HepG2 (cell line): ENCODE results near the gene POLR3K. TPM values are rescaled to one million over a fixed set of nuclear protein-coding genes. Genes with fewer than 3 reads are reported as not detected.

Experiments used
- ATAC-seq: fragments of 200-7000 bp; cut with Tn5 transposase; 3 replicates; pipeline ENCODE4 v1.9.1; 2020; ENCODE audit warnings: mild to moderate bottlenecking, moderate library complexity
- BruUV-seq: library from RNA; stranded (reverse); fragments of 400-500 nt; replicated peaks from 2 replicates; lab custom pipeline; 2021; lab: Mats Ljungman, UMichigan
- CTCF ChIA-PET: fragments of 300-600 bp; formaldehyde crosslinking; extraction: SDS; loops from one replicate; lab custom pipeline; 2021; ENCODE audit warnings: low total read pairs, inconsistent platforms, low intra/inter-chr PET ratio; lab: Yijun Ruan, JAX
- POLR2A ChIA-PET: fragments of 350-600 bp; sonication (Branson Sonifier 250); formaldehyde crosslinking; loops from one replicate; lab custom pipeline; 2020; ENCODE audit warnings: antibody characterized with exemption, inconsistent platforms; lab: Yijun Ruan, JAX
- DNase-seq: peaks from one replicate; pipeline ENCODE4 v3.0.0-alpha.2; 2015; ENCODE audit warnings: low spot score
- FAIRE-seq: peaks from 3 replicates; lab custom pipeline; 2011; peaks lifted over from hg19 to GRCh38; lab: Jason Lieb, UNC
- H2AFZ ChIP-seq: one replicate; pipeline ENCODE4 v1.6.1; 2011; ENCODE audit warnings: low read length, inconsistent platforms
- H3K27ac ChIP-seq: fragments of 300-600 bp; 3 replicates; pipeline ENCODE4 v1.8.0; 2011; ENCODE audit warnings: mixed run types, mild to moderate bottlenecking, mixed read lengths, low read length, inconsistent platforms; ENCODE audit not compliant: insufficient read depth; ENCODE audit errors: extremely low read length
- H3K27me3 ChIP-seq, 2 experiments: fragments of 200-600 bp in 1 of 2; 2 replicates in 1 of 2; 3 replicates in 1 of 2; pipeline versions ENCODE4 v1.6.0 to v1.8.0; 2011; ENCODE audit warnings: low read length in 2 of 2, mild to moderate bottlenecking in 2 of 2, moderate library complexity in 2 of 2, inconsistent platforms in 1 of 2; ENCODE audit not compliant: insufficient read depth in 2 of 2, control insufficient read depth in 1 of 2
- H3K36me3 ChIP-seq, 2 experiments: fragments of 200-600 bp in 1 of 2; replicated peaks in 1 of 2; 2 replicates in 1 of 2; 3 replicates in 1 of 2; pipeline versions ENCODE4 v1.5.1 to v1.8.0; 2011; ENCODE audit warnings: low read length in 2 of 2, inconsistent platforms in 1 of 2; ENCODE audit not compliant: insufficient read depth in 2 of 2, control insufficient read depth in 1 of 2
- H3K4me1 ChIP-seq: 2 replicates; pipeline ENCODE4 v1.5.1; 2012; ENCODE audit warnings: low read length, inconsistent platforms; ENCODE audit not compliant: insufficient read depth
- H3K4me2 ChIP-seq: 2 replicates; pipeline ENCODE4 v1.6.0; 2011; ENCODE audit warnings: low read depth, low read length, inconsistent platforms
- H3K4me3 ChIP-seq, 3 experiments: fragments of 200-600 bp in 1 of 3; sonication (generic), shearing (Covaris generic) in 1 of 3; replicated peaks in 1 of 3; 2 replicates each; pipeline ENCODE4 v1.5.1; 2011 to 2016; ENCODE audit warnings: low read length in 3 of 3, inconsistent platforms in 2 of 3, low read depth in 2 of 3, mild to moderate bottlenecking in 2 of 3, control low read depth in 1 of 3, mixed read lengths in 1 of 3; ENCODE audit not compliant: insufficient read depth in 1 of 3
- H3K79me2 ChIP-seq: one replicate; pipeline ENCODE4 v1.6.1; 2011; ENCODE audit warnings: low read length, inconsistent platforms; ENCODE audit not compliant: insufficient read depth
- H3K9ac ChIP-seq: 2 replicates; pipeline ENCODE4 v1.6.0; 2011; ENCODE audit warnings: mild to moderate bottlenecking, low read depth, low read length, inconsistent platforms; ENCODE audit not compliant: insufficient read depth
- H3K9me3 ChIP-seq: 2 replicates; pipeline ENCODE4 v1.5.1; 2012; ENCODE audit warnings: mild to moderate bottlenecking, low read length
- H4K20me1 ChIP-seq: 2 replicates; pipeline ENCODE4 v1.6.0; 2011; ENCODE audit warnings: inconsistent platforms, mild to moderate bottlenecking, low read length, moderate library complexity; ENCODE audit not compliant: insufficient read depth
- AGO2 ChIP-seq: fragments of 200-400 bp; formaldehyde crosslinking; optimal IDR thresholded peaks from 2 replicates; pipeline ENCODE3; 2017; ENCODE audit warnings: mild to moderate bottlenecking, low read depth, low read length, moderate library complexity
- HDAC2 ChIP-seq: sonication (generic); formaldehyde crosslinking; IDR thresholded peaks from 2 replicates; pipeline ENCODE4 v1.4.0; 2020; ENCODE audit warnings: missing genetic modification reagents
- IRF2 ChIP-seq: IDR thresholded peaks from 2 replicates; pipeline ENCODE4 v1.6.1; 2018; ENCODE audit warnings: missing genetic modification reagents, missing compliant biosample characterization
- RBFOX2 ChIP-seq: fragments of 200-400 bp; formaldehyde crosslinking; IDR thresholded peaks from 2 replicates; pipeline ENCODE4 v1.6.1; 2017; ENCODE audit warnings: low read depth, mild to moderate bottlenecking, low read length
- ZNF232 ChIP-seq: sonication (generic); formaldehyde crosslinking; IDR thresholded peaks from 2 replicates; pipeline ENCODE4 v1.4.0; 2020; ENCODE audit warnings: missing genetic modification reagents, borderline replicate concordance
- ZNF234 ChIP-seq: sonication (generic); formaldehyde crosslinking; conservative IDR thresholded peaks from 2 replicates; pipeline ENCODE4 v1.5.1; 2020; ENCODE audit warnings: mild to moderate bottlenecking, missing genetic modification reagents
- ZNF589 ChIP-seq: sonication (generic); formaldehyde crosslinking; conservative IDR thresholded peaks from 2 replicates; pipeline ENCODE4 v1.8.0; 2022; ENCODE audit warnings: mild to moderate bottlenecking, moderate library complexity, missing genetic modification reagents
- ZNF788 ChIP-seq: sonication (generic); formaldehyde crosslinking; IDR thresholded peaks from 2 replicates; pipeline ENCODE4 v1.5.0; 2020; ENCODE audit warnings: mild to moderate bottlenecking, missing genetic modification reagents, borderline replicate concordance
- WGBS: methylation state at CpG from one replicate; pipeline ENCODE4 v1.1.6; 2017; ENCODE audit warnings: low lambda C conversion rate; 5-methylcytosine and 5-hydroxymethylcytosine counted together
- in situ Hi-C: cut with HindIII; loops from 2 replicates; pipeline ENCODE4 v1.10.0; 2017; ENCODE audit warnings: low pct_unique_long_range_greater_than_20kb; ENCODE audit not compliant: extremely low pct_ligation_motif_present
- intact Hi-C: fragments of 100-400 bp; cut with micrococcal nuclease; formaldehyde crosslinking; loops from one replicate; pipeline ENCODE4 v1.10.0; 2022; ENCODE audit not compliant: unreplicated experiment
- polyA plus RNA-seq, 8 experiments: library from polyadenylated mRNA; depleted of rRNA in 3 of 8; stranded (reverse) in 7 of 8; unstranded in 1 of 8; fragments of >200 nt; fragmentation: Illumina TruSeq in 4 of 8; extraction: Trizol in 4 of 8; gene quantifications; 2 replicates each; pipeline versions ENCODE4 v1.2.1 to v1.2.3, GENCODE V29; 2011 to 2016; ENCODE audit warnings: low read depth in 4 of 8, missing spikeins in 1 of 8, mixed read lengths in 1 of 8; ENCODE audit not compliant: insufficient read depth in 1 of 8
- total RNA-seq, 5 experiments: library from RNA; depleted of rRNA; stranded (reverse); fragments of >200 nt; fragmentation: Illumina TruSeq; extraction: Trizol; gene quantifications; 2 replicates each; pipeline ENCODE4 v1.2.3, GENCODE V29; 2016; ENCODE audit warnings: low read depth in 1 of 5
- TF ChIP-seq, protein P1 (sequence below): IDR thresholded peaks from 2 replicates; pipeline ENCODE4 v1.6.1; 2016; ENCODE audit warnings: low read depth, missing genetic modification reagents, missing compliant biosample characterization
- TF ChIP-seq, protein P2 (sequence below): sonication (generic); formaldehyde crosslinking; IDR thresholded peaks from 2 replicates; pipeline ENCODE4 v1.8.1; 2023; ENCODE audit warnings: missing genetic modification reagents, mild to moderate bottlenecking, borderline replicate concordance
- TF ChIP-seq, protein P3 (sequence below): sonication (generic); formaldehyde crosslinking; IDR thresholded peaks from 2 replicates; pipeline ENCODE4 v1.9.0; 2022; ENCODE audit warnings: missing genetic modification reagents, mild to moderate bottlenecking, borderline replicate concordance

Gene POLR3K
- total and polyA plus RNA-seq, 2 of the 13 experiments (the other 11 are each of a cell fraction or from before 2014, with no cell fraction given): 14.8 to 18.8 TPM

DNA sequence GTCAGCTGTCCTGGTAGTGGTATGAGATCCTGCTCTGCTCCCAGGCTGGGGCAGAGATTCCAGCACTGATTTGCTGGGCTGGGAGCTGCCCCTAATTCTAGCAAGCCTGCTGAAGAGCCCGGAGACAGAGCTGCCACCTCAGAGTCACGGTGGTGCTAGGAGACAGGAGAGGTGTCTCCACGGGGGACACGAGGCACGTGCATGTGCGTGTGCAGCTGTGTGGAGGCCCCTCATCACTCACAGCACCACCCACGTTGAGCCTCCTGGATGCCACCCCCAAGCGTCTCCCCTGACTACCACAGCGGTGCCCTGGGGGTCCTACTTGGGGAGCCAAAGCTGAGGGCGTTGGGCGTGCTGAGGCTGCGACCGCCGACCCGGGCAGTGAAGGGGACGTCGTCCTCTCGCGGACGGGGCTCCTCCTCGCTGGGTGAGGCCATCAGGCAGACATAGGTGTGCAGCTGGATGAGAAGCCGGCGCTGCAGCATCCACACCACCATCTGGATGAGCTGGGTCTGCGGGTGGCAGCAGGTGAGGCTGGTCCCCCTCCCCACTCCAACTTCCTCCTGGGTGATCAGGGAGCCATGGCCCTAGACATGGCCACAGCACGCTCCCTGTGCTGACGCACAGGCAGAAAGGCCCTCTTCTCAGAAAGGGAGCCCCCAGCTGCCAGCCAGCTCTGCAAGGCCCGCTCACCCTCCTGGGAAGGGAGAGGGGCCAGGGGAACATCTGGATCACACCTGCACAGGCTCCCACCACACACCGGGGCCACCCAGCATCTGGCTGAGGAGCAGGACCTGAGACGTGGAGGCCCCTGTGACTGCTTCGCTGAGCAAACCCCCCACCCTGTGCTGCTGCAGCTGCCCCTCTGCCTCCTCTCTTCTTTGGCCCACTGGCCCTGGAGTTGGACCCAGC lies 36.2 kb upstream of the POLR3K start:
- CTCF ChIA-PET: no interaction called here

More for the DNA sequence above, 36.2 kb upstream of the POLR3K start:
- ATAC-seq: no peak
- no TSS peak for BruUV-seq
- no peak overlapping the region for H3K27ac ChIP-seq
- no peaks in the 10 kb centered on the region for H3K9me3 ChIP-seq
- H3K79me2 ChIP-seq: no peaks in the 10 kb centered on the region
- 92% methylated on average over 5 of the region's 30 CpGs for WGBS
- H2AFZ ChIP-seq: no peak overlapping the region
- H3K4me2 ChIP-seq: no peak overlapping the region
- POLR2A ChIA-PET: no interaction called here
- intact Hi-C loops (no loop called here), in situ Hi-C loops (no loop called here)
- no peaks in the 10 kb centered on the region for H3K27me3 ChIP-seq
- no peak overlapping the region for H3K9ac ChIP-seq
- no peaks in the 10 kb centered on the region for H4K20me1 ChIP-seq
- no peak for FAIRE-seq
- TF ChIP-seq, protein P1, sequence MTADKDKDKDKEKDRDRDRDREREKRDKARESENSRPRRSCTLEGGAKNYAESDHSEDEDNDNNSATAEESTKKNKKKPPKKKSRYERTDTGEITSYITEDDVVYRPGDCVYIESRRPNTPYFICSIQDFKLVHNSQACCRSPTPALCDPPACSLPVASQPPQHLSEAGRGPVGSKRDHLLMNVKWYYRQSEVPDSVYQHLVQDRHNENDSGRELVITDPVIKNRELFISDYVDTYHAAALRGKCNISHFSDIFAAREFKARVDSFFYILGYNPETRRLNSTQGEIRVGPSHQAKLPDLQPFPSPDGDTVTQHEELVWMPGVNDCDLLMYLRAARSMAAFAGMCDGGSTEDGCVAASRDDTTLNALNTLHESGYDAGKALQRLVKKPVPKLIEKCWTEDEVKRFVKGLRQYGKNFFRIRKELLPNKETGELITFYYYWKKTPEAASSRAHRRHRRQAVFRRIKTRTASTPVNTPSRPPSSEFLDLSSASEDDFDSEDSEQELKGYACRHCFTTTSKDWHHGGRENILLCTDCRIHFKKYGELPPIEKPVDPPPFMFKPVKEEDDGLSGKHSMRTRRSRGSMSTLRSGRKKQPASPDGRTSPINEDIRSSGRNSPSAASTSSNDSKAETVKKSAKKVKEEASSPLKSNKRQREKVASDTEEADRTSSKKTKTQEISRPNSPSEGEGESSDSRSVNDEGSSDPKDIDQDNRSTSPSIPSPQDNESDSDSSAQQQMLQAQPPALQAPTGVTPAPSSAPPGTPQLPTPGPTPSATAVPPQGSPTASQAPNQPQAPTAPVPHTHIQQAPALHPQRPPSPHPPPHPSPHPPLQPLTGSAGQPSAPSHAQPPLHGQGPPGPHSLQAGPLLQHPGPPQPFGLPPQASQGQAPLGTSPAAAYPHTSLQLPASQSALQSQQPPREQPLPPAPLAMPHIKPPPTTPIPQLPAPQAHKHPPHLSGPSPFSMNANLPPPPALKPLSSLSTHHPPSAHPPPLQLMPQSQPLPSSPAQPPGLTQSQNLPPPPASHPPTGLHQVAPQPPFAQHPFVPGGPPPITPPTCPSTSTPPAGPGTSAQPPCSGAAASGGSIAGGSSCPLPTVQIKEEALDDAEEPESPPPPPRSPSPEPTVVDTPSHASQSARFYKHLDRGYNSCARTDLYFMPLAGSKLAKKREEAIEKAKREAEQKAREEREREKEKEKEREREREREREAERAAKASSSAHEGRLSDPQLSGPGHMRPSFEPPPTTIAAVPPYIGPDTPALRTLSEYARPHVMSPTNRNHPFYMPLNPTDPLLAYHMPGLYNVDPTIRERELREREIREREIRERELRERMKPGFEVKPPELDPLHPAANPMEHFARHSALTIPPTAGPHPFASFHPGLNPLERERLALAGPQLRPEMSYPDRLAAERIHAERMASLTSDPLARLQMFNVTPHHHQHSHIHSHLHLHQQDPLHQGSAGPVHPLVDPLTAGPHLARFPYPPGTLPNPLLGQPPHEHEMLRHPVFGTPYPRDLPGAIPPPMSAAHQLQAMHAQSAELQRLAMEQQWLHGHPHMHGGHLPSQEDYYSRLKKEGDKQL (CRISPR knock-in tag): no peak
- no peak for TF ChIP-seq HDAC2 (CRISPR knock-in tag)
- TF ChIP-seq, protein P2, sequence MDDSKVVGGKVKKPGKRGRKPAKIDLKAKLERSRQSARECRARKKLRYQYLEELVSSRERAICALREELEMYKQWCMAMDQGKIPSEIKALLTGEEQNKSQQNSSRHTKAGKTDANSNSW (CRISPR knock-in tag): no peak
- TF ChIP-seq ZNF788 (CRISPR knock-in tag): no peak
- TF ChIP-seq, protein P3, sequence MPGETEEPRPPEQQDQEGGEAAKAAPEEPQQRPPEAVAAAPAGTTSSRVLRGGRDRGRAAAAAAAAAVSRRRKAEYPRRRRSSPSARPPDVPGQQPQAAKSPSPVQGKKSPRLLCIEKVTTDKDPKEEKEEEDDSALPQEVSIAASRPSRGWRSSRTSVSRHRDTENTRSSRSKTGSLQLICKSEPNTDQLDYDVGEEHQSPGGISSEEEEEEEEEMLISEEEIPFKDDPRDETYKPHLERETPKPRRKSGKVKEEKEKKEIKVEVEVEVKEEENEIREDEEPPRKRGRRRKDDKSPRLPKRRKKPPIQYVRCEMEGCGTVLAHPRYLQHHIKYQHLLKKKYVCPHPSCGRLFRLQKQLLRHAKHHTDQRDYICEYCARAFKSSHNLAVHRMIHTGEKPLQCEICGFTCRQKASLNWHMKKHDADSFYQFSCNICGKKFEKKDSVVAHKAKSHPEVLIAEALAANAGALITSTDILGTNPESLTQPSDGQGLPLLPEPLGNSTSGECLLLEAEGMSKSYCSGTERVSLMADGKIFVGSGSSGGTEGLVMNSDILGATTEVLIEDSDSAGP (CRISPR knock-in tag): no peak
- peak; percentile 85 for TF ChIP-seq AGO2
- TF ChIP-seq ZNF589 (CRISPR knock-in tag): no peak
- TF ChIP-seq IRF2: no peak
- peak; percentile 13 for TF ChIP-seq RBFOX2
- TF ChIP-seq ZNF232 (CRISPR knock-in tag): no peak
- TF ChIP-seq ZNF234: no peak
- DNase-seq: no peak
- peaks cover 21 to 30% of the 10 kb centered on the region in 2 experiments; a peak in 4 of 5 replicates for H3K36me3 ChIP-seq
- H3K4me3 ChIP-seq: no peak overlapping the region
- no peaks in the 10 kb centered on the region for H3K4me1 ChIP-seq
